ENCODE data around the gene XRCC3. TPM values are rescaled to one million over a fixed set of nuclear protein-coding genes. Genes with fewer than 3 reads are reported as not detected.
"Not testable (repeated sequence)": the region's sequence is repeated elsewhere in the genome, so short reads cannot be mapped to it uniquely, and the experiment has no call there.

Gene XRCC3
- total RNA-seq, 2 donors from 2014 or later: 31.5 to 47.4 TPM

- ATAC-seq (replicated peaks in 1 of 2) (peak; percentile 34 to 70), DNase-seq (no peak)
- no peaks in the 10 kb centered on the region for H3K9me3 Mint-ChIP-seq
- H3K4me3 Mint-ChIP-seq: no peak overlapping the region
- H3K27me3 Mint-ChIP-seq (ENCODE audit: low read depth): no peaks in the 10 kb centered on the region
- no peaks in the 10 kb centered on the region for H3K4me1 Mint-ChIP-seq (ENCODE audit: low read depth)
- peaks cover under 1 to 19% of the 10 kb centered on the region in 2 donors for H3K36me3 Mint-ChIP-seq (ENCODE audit: insufficient read depth in 2 of 2)
- no peak overlapping the region for H3K27ac Mint-ChIP-seq
Observed at GRCh38 chr14:103667671-103668070, 47.6 kb downstream of the XRCC3 start.

GRCh38 chr14:103663506-103663905 lies 51.7 kb downstream of the XRCC3 start:
- peaks cover 0 to 7% of the 10 kb centered on the region in 2 donors for H3K36me3 Mint-ChIP-seq (ENCODE audit: insufficient read depth in 2 of 2)
- ATAC-seq (replicated peaks in 1 of 2): no peak
- no peaks in the 10 kb centered on the region for H3K27me3 Mint-ChIP-seq (ENCODE audit: low read depth)
- DNase-seq: no peak
- H3K4me1 Mint-ChIP-seq (ENCODE audit: low read depth): no peaks in the 10 kb centered on the region
- no peak overlapping the region for H3K4me3 Mint-ChIP-seq
- H3K9me3 Mint-ChIP-seq: no peaks in the 10 kb centered on the region
- H3K27ac Mint-ChIP-seq: no peak overlapping the region

- Mint-ChIP-seq H3K9me3 (no peaks in the 10 kb centered on the region), H3K27ac (no peak overlapping the region), H3K4me3 (no peak overlapping the region), H3K27me3 (ENCODE audit: low read depth) (no peaks in the 10 kb centered on the region), H3K36me3 (ENCODE audit: insufficient read depth in 2 of 2) (peaks cover 1 to 7% of the 10 kb centered on the region in 2 donors), H3K4me1 (ENCODE audit: low read depth) (no peaks in the 10 kb centered on the region)
- DNase-seq: no peak
- no peak for ATAC-seq (replicated peaks in 1 of 2)
Observed at GRCh38 chr14:103662591-103662990, 52.7 kb downstream of the XRCC3 start.

GRCh38 chr14:103662029-103662428 lies 53.2 kb downstream of the XRCC3 start:
- Mint-ChIP-seq H3K9me3 (no peaks in the 10 kb centered on the region), H3K4me3 (no peak overlapping the region), H3K27me3 (ENCODE audit: low read depth) (no peaks in the 10 kb centered on the region), H3K36me3 (ENCODE audit: insufficient read depth in 2 of 2) (peaks cover 1 to 7% of the 10 kb centered on the region in 2 donors), H3K4me1 (ENCODE audit: low read depth) (no peaks in the 10 kb centered on the region), H3K27ac (no peak overlapping the region)
- ATAC-seq (replicated peaks in 1 of 2) (no peak), DNase-seq (no peak)

GRCh38 chr14:103659631-103660030 lies 55.6 kb downstream of the XRCC3 start:
- no peak for ATAC-seq (replicated peaks in 1 of 2)

GRCh38 chr14:103657471-103657870 lies 57.8 kb downstream of the XRCC3 start:
- H3K4me1 Mint-ChIP-seq (ENCODE audit: low read depth): peaks cover 9% of the 10 kb centered on the region
- DNase-seq: no peak
- no peaks in the 10 kb centered on the region for H3K27me3 Mint-ChIP-seq (ENCODE audit: low read depth)
- no peak overlapping the region for H3K4me3 Mint-ChIP-seq
- H3K9me3 Mint-ChIP-seq: no peaks in the 10 kb centered on the region
- H3K36me3 Mint-ChIP-seq (ENCODE audit: insufficient read depth in 2 of 2): peaks cover 5 to 16% of the 10 kb centered on the region in 2 donors
- no peak overlapping the region for H3K27ac Mint-ChIP-seq
- no peak for ATAC-seq (replicated peaks in 1 of 2)

More at GRCh38 chr14:103659631-103660030, 55.6 kb downstream of the XRCC3 start:
- H3K4me1 Mint-ChIP-seq (ENCODE audit: low read depth): no peaks in the 10 kb centered on the region
- H3K27me3 Mint-ChIP-seq (ENCODE audit: low read depth): no peaks in the 10 kb centered on the region
- no peak for DNase-seq
- no peak overlapping the region for H3K4me3 Mint-ChIP-seq
- H3K36me3 Mint-ChIP-seq (ENCODE audit: insufficient read depth in 2 of 2): peaks cover 3 to 9% of the 10 kb centered on the region in 2 donors
- H3K27ac Mint-ChIP-seq: no peak overlapping the region
- H3K9me3 Mint-ChIP-seq: no peaks in the 10 kb centered on the region

GRCh38 chr14:103656756-103657133 lies 58.5 kb downstream of the XRCC3 start:
- DNase-seq: no peak
- Mint-ChIP-seq H3K27ac (peak overlapping the region; percentile 43), H3K36me3 (ENCODE audit: insufficient read depth in 2 of 2) (peaks cover 5 to 16% of the 10 kb centered on the region in 2 donors), H3K9me3 (no peaks in the 10 kb centered on the region), H3K4me1 (ENCODE audit: low read depth) (peaks cover 9% of the 10 kb centered on the region), H3K4me3 (no peak overlapping the region), H3K27me3 (ENCODE audit: low read depth) (no peaks in the 10 kb centered on the region)
- no peak for ATAC-seq (replicated peaks in 1 of 2)

GRCh38 chr14:103656031-103656755 lies 59.1 kb downstream of the XRCC3 start:
- H3K36me3 Mint-ChIP-seq (ENCODE audit: insufficient read depth in 2 of 2): peaks cover 5 to 14% of the 10 kb centered on the region in 2 donors
- peaks cover 9% of the 10 kb centered on the region for H3K4me1 Mint-ChIP-seq (ENCODE audit: low read depth)
- H3K27ac Mint-ChIP-seq: peak overlapping the region; percentile 7

GRCh38 chr14:103654619-103655018 lies 60.6 kb downstream of the XRCC3 start:
- Mint-ChIP-seq H3K4me1 (ENCODE audit: low read depth) (peaks cover 9% of the 10 kb centered on the region), H3K4me3 (no peak overlapping the region), H3K9me3 (no peaks in the 10 kb centered on the region), H3K36me3 (ENCODE audit: insufficient read depth in 2 of 2) (peaks cover 5 to 12% of the 10 kb centered on the region in 2 donors), H3K27me3 (ENCODE audit: low read depth) (no peaks in the 10 kb centered on the region), H3K27ac (peak overlapping the region; percentile 67)
- ATAC-seq (replicated peaks in 1 of 2): no peak
- DNase-seq: no peak

More at GRCh38 chr14:103656031-103656755, 59.1 kb downstream of the XRCC3 start:
- Mint-ChIP-seq H3K27me3 (ENCODE audit: low read depth) (no peaks in the 10 kb centered on the region), H3K4me3 (no peak overlapping the region), H3K9me3 (no peaks in the 10 kb centered on the region)
- ATAC-seq (replicated peaks in 1 of 2) (no peak), DNase-seq (no peak)

GRCh38 chr14:103653805-103654204 lies 61.4 kb downstream of the XRCC3 start:
- peaks cover 5 to 10% of the 10 kb centered on the region in 2 donors for H3K36me3 Mint-ChIP-seq (ENCODE audit: insufficient read depth in 2 of 2)
- DNase-seq (no peak), ATAC-seq (replicated peaks in 1 of 2) (no peak)
- H3K27me3 Mint-ChIP-seq (ENCODE audit: low read depth): no peaks in the 10 kb centered on the region
- H3K27ac Mint-ChIP-seq: peak overlapping the region; percentile 58
- H3K4me1 Mint-ChIP-seq (ENCODE audit: low read depth): peaks cover 9% of the 10 kb centered on the region
- no peaks in the 10 kb centered on the region for H3K9me3 Mint-ChIP-seq
- H3K4me3 Mint-ChIP-seq: no peak overlapping the region

GRCh38 chr14:103653336-103653735 lies 61.9 kb downstream of the XRCC3 start:
- peaks cover 5 to 10% of the 10 kb centered on the region in 2 donors for H3K36me3 Mint-ChIP-seq (ENCODE audit: insufficient read depth in 2 of 2)
- H3K9me3 Mint-ChIP-seq; H3K27ac Mint-ChIP-seq; H3K4me3 Mint-ChIP-seq; ATAC-seq (replicated peaks in 1 of 2); H3K27me3 Mint-ChIP-seq (ENCODE audit: low read depth); H3K4me1 Mint-ChIP-seq (ENCODE audit: low read depth); DNase-seq: not testable (repeated sequence)

- Mint-ChIP-seq H3K36me3 (ENCODE audit: insufficient read depth in 2 of 2) (peaks cover 4 to 10% of the 10 kb centered on the region in 2 donors), H3K27me3 (ENCODE audit: low read depth) (no peaks in the 10 kb centered on the region), H3K4me1 (ENCODE audit: low read depth) (peaks cover 9% of the 10 kb centered on the region), H3K27ac (no peak overlapping the region), H3K4me3 (no peak overlapping the region), H3K9me3 (no peaks in the 10 kb centered on the region)
- ATAC-seq (replicated peaks in 1 of 2) (no peak), DNase-seq (no peak)
Observed at GRCh38 chr14:103652806-103653205, 62.4 kb downstream of the XRCC3 start.

GRCh38 chr14:103651585-103651984 lies 63.7 kb downstream of the XRCC3 start:
- Mint-ChIP-seq H3K4me3 (no peak overlapping the region), H3K9me3 (no peaks in the 10 kb centered on the region), H3K27ac (peak overlapping the region; percentile 38), H3K27me3 (ENCODE audit: low read depth) (no peaks in the 10 kb centered on the region), H3K4me1 (ENCODE audit: low read depth) (peaks cover 9% of the 10 kb centered on the region), H3K36me3 (ENCODE audit: insufficient read depth in 2 of 2) (peaks cover 4 to 10% of the 10 kb centered on the region in 2 donors)
- ATAC-seq (replicated peaks in 1 of 2): no peak
- no peak for DNase-seq

- no peak overlapping the region for H3K27ac Mint-ChIP-seq
- peaks cover 9% of the 10 kb centered on the region for H3K4me1 Mint-ChIP-seq (ENCODE audit: low read depth)
- H3K27me3 Mint-ChIP-seq (ENCODE audit: low read depth): no peaks in the 10 kb centered on the region
- H3K36me3 Mint-ChIP-seq (ENCODE audit: insufficient read depth in 2 of 2): peaks cover 4 to 8% of the 10 kb centered on the region in 2 donors
- H3K9me3 Mint-ChIP-seq: no peaks in the 10 kb centered on the region
- H3K4me3 Mint-ChIP-seq: no peak overlapping the region
- ATAC-seq (replicated peaks in 1 of 2) (no peak), DNase-seq (no peak)
Observed at GRCh38 chr14:103650213-103650612, 65.0 kb downstream of the XRCC3 start.
